Right renal pelvis (tissue), 4 donors: ENCODE data around the gene CCDC169. TPM values are rescaled to one million over a fixed set of nuclear protein-coding genes. Genes with fewer than 3 reads are reported as not detected.
"Not testable (repeated sequence)": the region's sequence is repeated elsewhere in the genome, so short reads cannot be mapped to it uniquely, and the experiment has no call there.

Experiments
- DNase-seq, 4 donors: peaks; one replicate each; pipeline ENCODE4 v3.0.0-alpha.2; 2013; ENCODE audit warnings: low read depth in 4 of 4, low spot score in 3 of 4, missing footprints in 1 of 4
- polyA plus RNA-seq, 4 donors: library from polyadenylated mRNA; unstranded; fragments of 120-200 nt; gene quantifications; one replicate each; pipeline ENCODE4 v1.2.1, GENCODE V29; 2013; ENCODE audit not compliant: insufficient read length in 4 of 4

The CCDC169 gene
- polyA plus RNA-seq, 4 donors: 4.2 to 6.9 (median 5.8) TPM

GRCh38 chr13:36319793-36320192, 22.2 kb upstream of the CCDC169 start:
- not testable (repeated sequence) for DNase-seq

GRCh38 chr13:36313047-36313969, 15.7 kb upstream of the CCDC169 start:
- no peak for DNase-seq

- no peak for DNase-seq
These were observed 12.9 kb upstream of the CCDC169 start for GRCh38 chr13:36310417-36311108.

GRCh38 chr13:36302289-36302688, 4.7 kb upstream of the CCDC169 start:
- DNase-seq: no peak

- DNase-seq: not testable (repeated sequence)
These were observed 1.9 kb upstream of the CCDC169 start for GRCh38 chr13:36299469-36299868.

- DNase-seq: no peak
These were observed 988 bp upstream of the CCDC169 start for GRCh38 chr13:36298535-36299068.

- DNase-seq: no peak
These were observed 3.5 kb downstream of the CCDC169 start for GRCh38 chr13:36294096-36294495.

GRCh38 chr13:36293497-36293896, 4.1 kb downstream of the CCDC169 start:
- DNase-seq: no peak

GRCh38 chr13:36288794-36289391, 8.7 kb downstream of the CCDC169 start:
- no peak for DNase-seq

GRCh38 chr13:36286006-36286405, 11.6 kb downstream of the CCDC169 start:
- DNase-seq: no peak

- peak in 2 of 4 donors; percentile 18 to 28 for DNase-seq
These were observed 14.7 kb downstream of the CCDC169 start for GRCh38 chr13:36282821-36283432.

- peak in 3 of 4 donors; percentile 40 to 54 (median 45) for DNase-seq
These were observed 22.2 kb downstream of the CCDC169 start for GRCh38 chr13:36275190-36276002.

- no peak for DNase-seq
These were observed 24.2 kb downstream of the CCDC169 start for GRCh38 chr13:36273431-36273830.

- DNase-seq: no peak
These were observed 35.6 kb downstream of the CCDC169 start for GRCh38 chr13:36261976-36262375.

- DNase-seq: no peak
These were observed 36.6 kb downstream of the CCDC169 start for GRCh38 chr13:36261011-36261410.

- DNase-seq: no peak
These were observed 38.1 kb downstream of the CCDC169 start for GRCh38 chr13:36259361-36260137.

- DNase-seq: no peak
These were observed 38.8 kb downstream of the CCDC169 start for GRCh38 chr13:36258831-36259230.

- no peak for DNase-seq
These were observed 46.1 kb downstream of the CCDC169 start for GRCh38 chr13:36251526-36251925.

- no peak for DNase-seq
These were observed 46.6 kb downstream of the CCDC169 start for GRCh38 chr13:36251017-36251416.
